NCI-H146 treated with DMSO at 0.1 percent for 48 hours (cell line): ENCODE measurements around the gene SCEL.

Experiments used
- DNase-seq: peaks from one replicate; lab custom pipeline; 2025; ENCODE audit not compliant: unreplicated experiment; lab: John Stamatoyannopoulos, UW

The SCEL gene

GRCh38 chr13:77521194-77521593 is 14.3 kb upstream of the SCEL start:
- DNase-seq = no peak

DNA sequence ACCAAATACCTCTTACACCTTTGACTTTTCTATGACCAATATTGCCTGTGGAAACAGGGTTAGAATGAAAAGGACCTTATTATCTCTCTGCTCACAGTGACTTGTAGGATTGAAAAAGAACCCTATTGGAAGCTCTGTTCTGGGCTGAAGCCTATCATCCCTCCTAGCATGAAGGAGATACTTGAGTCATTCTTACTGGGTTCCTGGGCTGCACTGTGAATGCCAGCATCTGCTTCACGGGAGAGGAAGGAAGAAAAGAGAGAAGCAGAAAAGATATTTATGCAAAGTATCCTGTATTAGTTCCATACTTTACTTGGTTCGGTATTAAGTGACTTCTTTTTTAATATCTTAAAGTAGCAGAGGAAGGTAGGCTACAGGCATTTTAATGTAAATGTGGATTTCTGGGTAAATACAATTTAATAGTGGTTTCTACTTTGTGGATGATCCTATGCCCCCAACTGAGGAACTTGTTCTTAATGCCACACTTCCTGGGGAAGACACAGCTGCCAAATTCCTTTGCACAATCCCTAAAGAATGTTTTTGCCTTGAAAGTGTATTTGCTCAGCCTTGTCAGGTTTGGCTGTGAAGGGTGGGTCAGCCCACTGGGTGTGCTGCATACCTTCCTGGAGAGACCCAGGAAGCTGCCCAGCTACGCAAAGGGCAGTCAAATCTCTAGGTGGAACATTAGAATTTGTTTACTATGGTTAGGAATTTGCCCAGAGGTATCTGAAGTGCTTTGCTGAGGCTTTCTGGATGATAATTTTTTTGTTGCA is 13.7 kb upstream of the SCEL start:
- DNase-seq = no peak

- no peak for DNase-seq
Observed at GRCh38 chr13:77522444-77522843, 13.1 kb upstream of the SCEL start.

DNA sequence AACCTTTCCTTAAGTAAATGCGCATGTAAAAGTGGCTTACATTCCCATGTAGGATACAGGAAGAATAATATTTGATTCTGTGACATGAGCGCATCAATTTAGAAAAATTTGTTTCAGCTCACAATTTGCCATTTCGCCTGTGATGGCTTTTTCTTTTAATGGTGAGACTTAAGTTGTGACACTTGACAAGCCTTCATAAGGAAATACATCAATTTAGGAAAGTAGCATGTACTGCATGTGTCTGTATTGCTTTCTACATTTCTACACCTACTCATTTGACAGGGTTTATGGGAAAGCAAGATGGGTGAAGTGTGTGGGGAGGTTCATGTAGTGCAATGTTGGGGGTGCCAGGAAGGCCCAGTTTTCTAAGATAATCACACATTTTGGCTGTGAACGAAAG is 12.1 kb upstream of the SCEL start:
- no peak for DNase-seq

DNA sequence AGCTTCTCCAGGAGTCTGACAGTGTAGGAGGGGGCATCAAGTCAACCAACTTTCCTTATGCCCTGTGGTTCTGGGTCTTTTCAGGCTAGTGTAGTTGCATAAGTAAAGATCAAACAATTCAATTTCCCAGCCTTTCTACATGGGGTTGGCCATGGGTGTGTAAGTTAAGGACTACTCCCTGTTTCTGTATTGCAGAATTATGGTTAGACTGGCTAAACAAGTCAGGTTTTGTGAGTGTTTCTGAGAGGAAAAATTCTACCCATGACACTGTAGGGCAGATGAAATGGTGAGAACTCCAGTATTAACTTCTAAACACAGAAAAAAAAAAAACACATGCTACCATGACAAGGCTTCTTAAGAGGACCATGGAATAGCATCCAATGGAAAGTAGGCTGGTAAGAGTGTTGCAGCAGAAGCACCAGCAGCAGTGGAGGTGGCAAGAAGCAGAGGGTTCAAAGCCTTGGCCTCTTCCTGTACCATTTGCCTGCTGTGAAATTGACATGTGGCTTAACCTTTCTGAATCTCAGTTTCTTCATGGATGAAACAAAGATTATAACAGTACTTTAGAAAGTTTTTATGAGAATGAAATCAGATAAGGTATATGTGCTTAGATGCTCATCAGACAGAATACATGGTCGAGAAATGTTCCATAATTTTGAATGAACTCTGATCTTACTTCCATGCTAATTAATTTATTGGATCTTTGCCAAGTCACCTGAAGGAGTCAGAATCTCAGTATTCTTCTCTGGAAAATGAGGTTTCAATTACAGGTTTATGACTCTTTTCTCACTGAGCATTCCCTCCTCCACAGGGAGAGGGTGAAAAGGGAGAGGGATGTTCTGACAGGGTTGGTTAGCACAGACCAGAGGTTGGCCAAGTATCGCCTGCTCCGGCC is 11.4 kb upstream of the SCEL start:
- DNase-seq = no peak

DNA sequence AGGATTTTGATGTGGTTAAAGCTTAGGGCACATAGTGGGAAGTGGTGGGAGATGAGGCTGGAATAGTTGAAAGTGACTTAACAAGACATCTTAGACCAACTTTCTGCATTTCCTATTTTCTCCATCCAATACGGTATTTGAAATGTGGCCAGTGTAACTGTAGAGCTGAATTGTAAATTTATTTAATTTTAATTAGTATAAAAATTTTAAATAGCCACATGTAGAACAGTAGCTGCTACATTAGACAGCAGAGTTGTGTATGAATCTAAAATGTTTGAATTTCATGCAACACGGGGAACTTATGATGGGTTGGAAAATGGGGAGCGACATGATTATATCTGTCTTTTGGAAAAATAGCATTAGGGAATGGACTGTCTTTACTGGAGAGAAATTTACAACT is 7.1 kb upstream of the SCEL start:
- no peak for DNase-seq

DNA sequence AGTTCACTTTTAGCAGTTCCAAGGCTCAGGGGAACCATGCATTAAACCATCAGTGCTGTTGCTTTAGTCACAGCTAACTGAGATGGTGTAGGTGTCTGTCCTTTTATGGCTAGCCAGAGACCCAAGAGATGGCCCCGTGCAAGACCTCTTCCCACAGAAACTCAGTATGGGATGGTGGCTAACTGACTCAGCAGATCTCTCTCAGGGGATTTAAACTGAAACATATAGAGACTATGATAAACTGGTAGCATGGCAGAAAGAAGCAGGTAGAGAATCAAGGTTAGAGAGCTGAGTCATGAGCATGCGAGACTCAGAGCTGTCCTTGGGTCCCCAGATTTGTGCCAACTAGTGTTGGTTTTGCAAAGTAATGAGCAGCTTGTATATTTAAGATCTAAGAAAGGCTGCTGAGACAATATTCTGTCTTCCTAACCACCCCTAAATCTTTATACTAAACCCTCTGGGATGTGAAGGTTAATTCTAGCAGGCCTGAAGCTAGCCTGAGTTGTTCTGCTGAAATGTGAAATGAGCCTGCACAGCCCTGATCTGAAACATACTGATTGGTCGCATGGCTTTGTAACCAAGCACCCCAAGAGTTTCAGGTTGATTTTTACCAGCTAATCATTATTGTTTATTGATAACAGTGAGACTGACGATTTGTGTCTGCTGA is 6.5 kb upstream of the SCEL start:
- no peak for DNase-seq

GRCh38 chr13:77529501-77529840 is 6.0 kb upstream of the SCEL start:
- no peak for DNase-seq

GRCh38 chr13:77530875-77531274 is 4.6 kb upstream of the SCEL start:
- DNase-seq = no peak

GRCh38 chr13:77532983-77533382 is 2.5 kb upstream of the SCEL start:
- DNase-seq = no peak

GRCh38 chr13:77533875-77534788 is 1.4 kb upstream of the SCEL start:
- no peak for DNase-seq

GRCh38 chr13:77536358-77536757 is 852 bp downstream of the SCEL start:
- DNase-seq = no peak

GRCh38 chr13:77537289-77537919 is 1.9 kb downstream of the SCEL start:
- DNase-seq = no peak

DNA sequence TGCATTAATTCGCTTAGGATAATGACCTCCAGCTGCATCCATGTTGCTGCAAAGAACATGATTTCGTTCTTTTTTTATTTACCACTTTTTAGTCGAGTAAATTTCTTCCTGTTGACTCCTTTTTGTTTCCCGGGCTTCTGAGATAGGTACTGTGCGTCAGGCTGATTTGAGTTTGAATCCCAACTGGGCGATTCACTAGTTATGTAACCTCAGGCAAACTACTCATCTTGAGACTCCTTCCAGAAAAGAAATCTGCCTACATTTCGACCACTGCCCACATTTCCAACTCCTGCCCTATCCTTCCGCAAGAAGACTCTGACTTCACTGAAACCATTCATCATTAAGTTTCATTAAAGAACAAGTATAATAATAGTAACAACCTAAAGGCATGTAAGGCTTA is 8.2 kb downstream of the SCEL start:
- DNase-seq = no peak

DNA sequence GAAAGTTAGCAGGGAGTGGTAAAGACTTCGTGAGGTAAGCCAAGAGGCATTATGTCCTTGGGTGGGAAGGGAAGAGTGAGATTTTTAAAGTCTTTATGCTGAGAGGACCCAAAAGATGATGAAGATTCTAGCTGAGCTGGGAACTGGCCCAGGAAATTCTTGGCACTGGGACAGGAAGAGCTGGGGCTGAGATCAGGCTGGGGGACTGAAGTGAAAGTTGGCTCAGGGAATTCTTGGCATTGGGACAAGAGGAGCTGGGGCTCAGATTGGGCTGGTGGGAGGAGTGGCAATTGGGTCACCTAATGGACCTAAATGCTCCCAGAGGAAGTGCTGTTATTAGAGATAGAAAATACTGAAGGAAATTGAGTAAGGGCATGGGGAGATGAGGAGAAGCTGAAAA is 8.8 kb downstream of the SCEL start:
- no peak for DNase-seq

DNA sequence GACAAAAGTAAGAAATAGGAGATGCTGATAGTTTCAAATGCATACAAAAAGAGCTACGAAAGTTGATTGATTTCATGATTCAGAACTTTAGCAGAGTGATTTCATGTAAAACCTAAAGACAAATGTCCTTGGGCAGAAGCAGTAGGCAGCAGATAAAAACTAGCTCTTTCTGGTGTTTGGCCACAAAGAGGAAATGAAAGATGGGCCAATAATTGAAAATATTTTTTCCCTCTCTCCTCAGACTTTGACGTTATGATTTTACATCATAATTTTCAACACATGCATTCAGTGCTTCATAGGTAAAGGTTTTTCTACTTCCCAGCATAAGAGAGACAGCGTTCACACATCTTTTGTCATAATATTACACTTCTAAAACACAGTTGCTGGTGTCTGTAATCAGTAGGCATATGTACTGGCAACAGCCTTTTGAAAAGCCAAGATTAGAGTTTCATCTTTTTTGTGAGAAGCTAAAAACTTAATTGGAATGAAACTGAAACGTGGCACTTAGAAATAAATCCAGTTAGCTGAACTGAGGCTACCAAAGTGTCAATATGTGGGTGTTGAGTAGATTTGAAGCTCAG is 9.3 kb downstream of the SCEL start:
- DNase-seq = no peak

GRCh38 chr13:77545626-77546412 is 10.3 kb downstream of the SCEL start:
- DNase-seq = no peak

- no peak for DNase-seq
Observed at GRCh38 chr13:77548095-77548494, 12.6 kb downstream of the SCEL start.

- DNase-seq = no peak
Observed at GRCh38 chr13:77548594-77548993, 13.1 kb downstream of the SCEL start.
